BJ (cell line): ENCODE results near the gene TEX29. TPM values are rescaled to one million over a fixed set of nuclear protein-coding genes. Genes with fewer than 3 reads are reported as not detected.

Experiments
- CTCF ChIA-PET: fragments of 350-600 bp; formaldehyde crosslinking; extraction: SDS; loops from one replicate; lab custom pipeline; 2021; ENCODE audit warnings: antibody characterized with exemption, inconsistent platforms; lab: Yijun Ruan, JAX
- POLR2A ChIA-PET: fragments of 300-600 bp; sonication (Branson Sonifier 250); formaldehyde crosslinking; extraction: SDS; loops from one replicate; lab custom pipeline; 2021; ENCODE audit warnings: antibody characterized with exemption; lab: Charles Lee
- DNase-seq: peaks from one replicate; pipeline ENCODE4 v3.0.0-alpha.2; 2011; ENCODE audit warnings: low read depth
- H3K27me3 ChIP-seq: 2 replicates; pipeline ENCODE4 v1.6.0; 2011; ENCODE audit warnings: low read length; ENCODE audit not compliant: control insufficient read depth, insufficient read depth
- H3K36me3 ChIP-seq: 2 replicates; pipeline ENCODE4 v1.5.1; 2011; ENCODE audit warnings: low read length; ENCODE audit not compliant: control insufficient read depth, insufficient read depth
- H3K4me3 ChIP-seq: 2 replicates; pipeline ENCODE4 v1.5.1; 2011; ENCODE audit warnings: low read depth, mild to moderate bottlenecking, control low read depth, low read length
- CTCF ChIP-seq: IDR thresholded peaks from 2 replicates; pipeline ENCODE4 v1.5.1; 2011; ENCODE audit warnings: low read depth, mild to moderate bottlenecking, control low read depth, inconsistent platforms, low read length, moderate library complexity; ENCODE audit not compliant: insufficient read depth
- polyA plus RNA-seq: library from polyadenylated mRNA; depleted of rRNA; stranded (reverse); fragments of >200 nt; gene quantifications from 2 replicates; pipeline ENCODE4 v1.2.3, GENCODE V29; 2011

The TEX29 gene
- polyA plus RNA-seq, 1 experiment = 0.17 TPM

GRCh38 chr13:111346101-111346680 is 25.7 kb downstream of the TEX29 start:
- no peak overlapping the region for H3K4me3 ChIP-seq
- H3K27me3 ChIP-seq = no peaks in the 10 kb centered on the region
- no peak for TF ChIP-seq CTCF
- no peaks in the 10 kb centered on the region for H3K36me3 ChIP-seq
- no peak for DNase-seq
- CTCF ChIA-PET = no interaction called here
- POLR2A ChIA-PET = no interaction called here

DNA sequence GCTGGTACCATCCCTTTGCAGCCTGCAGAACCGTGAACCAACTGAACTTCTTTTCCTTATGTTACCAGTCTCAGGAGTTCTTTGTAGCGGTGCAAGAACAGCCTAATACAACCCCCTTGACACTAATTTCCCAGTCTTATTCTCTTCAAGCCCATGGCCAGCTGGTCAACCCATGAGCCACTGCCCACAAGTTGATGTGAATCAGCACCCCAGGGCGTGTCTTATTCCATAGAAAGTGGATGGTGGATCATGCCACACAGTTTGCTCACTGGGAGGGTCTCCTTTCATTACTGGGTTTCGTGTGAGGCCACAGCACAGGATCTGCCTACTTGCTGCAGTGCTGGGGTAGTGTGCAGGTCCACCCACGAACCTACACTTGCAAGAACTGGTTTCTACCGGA is 27.0 kb downstream of the TEX29 start:
- CTCF ChIA-PET = no interaction called here
- POLR2A ChIA-PET = no interaction called here
- TF ChIP-seq CTCF = no peak
- H3K27me3 ChIP-seq = no peaks in the 10 kb centered on the region
- no peak overlapping the region for H3K4me3 ChIP-seq
- DNase-seq = no peak
- no peaks in the 10 kb centered on the region for H3K36me3 ChIP-seq

DNA sequence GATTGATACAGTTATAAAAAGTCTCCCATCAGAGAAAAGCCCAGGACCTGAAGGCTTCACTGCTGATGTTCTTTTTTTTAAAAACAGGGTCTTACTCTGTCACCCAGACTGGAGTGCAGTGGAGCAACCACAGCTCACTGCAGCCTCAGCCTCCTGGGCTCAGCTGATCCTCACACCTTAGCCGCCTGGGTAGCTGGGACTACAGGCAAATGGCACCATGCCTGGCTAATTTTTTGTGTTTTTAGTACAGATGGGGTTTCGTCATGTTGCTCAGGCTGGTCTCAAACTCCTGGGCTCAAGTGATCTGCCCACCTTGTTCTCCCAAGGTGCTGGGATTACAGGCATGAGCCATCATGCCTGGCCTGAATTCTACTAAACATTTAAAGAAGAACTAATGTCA is 33.1 kb downstream of the TEX29 start:
- Histone ChIP-seq H3K36me3 (no peaks in the 10 kb centered on the region), H3K27me3 (peaks cover 3% of the 10 kb centered on the region), H3K4me3 (no peak overlapping the region)
- POLR2A ChIA-PET = no interaction called here
- CTCF ChIA-PET = no interaction called here
- no peak for TF ChIP-seq CTCF
- DNase-seq = no peak

DNA sequence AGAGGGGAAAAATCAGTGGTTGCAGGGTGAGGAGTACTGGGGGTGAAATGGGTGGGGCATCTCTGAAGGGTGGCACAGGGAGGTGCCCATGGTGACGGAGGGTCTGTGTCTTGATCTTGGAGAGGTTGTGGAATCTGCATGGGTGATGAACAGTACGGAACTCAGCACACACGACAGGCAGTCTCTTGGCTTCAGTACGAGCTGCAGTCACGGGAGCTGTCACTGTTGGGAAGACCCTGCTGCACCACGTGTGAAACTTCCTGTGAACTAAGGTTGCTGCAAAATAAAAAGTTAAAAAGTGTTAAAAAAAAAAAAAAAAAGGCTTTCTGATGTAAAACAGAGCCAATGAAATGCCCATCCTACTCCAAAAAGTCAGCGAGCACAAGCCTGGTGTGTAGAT is 34.3 kb downstream of the TEX29 start:
- ChIA-PET POLR2A (no interaction called here), CTCF (no interaction called here)
- Histone ChIP-seq H3K4me3 (no peak overlapping the region), H3K36me3 (no peaks in the 10 kb centered on the region), H3K27me3 (peaks cover 3% of the 10 kb centered on the region)
- no peak for TF ChIP-seq CTCF
- no peak for DNase-seq

DNA sequence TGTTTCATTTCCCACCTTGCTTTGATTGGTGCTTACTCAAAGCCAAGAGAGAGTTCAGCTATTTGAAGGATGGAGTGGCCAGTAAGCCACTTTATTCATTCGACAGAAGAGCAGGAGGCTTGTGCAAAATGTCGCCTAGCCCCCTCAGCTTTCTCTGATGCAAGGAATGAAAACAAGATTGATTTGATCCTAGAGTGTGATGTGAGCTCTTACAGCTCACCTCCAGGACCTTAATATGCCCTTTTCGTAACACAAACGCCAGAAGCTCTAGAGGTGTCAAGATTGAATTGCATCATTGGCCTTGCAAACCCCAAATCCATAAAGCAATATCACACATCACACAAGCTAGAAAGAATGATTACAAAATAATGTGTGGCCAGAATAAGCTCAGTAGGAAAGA is 36.4 kb downstream of the TEX29 start:
- ChIA-PET POLR2A (no interaction called here), CTCF (interaction anchor here (1.2 kb wide), 1 partner anchor 12 kb away, joined by 4 read pairs; no protein-coding TSS in a partner anchor)
- DNase-seq = no peak
- Histone ChIP-seq H3K36me3 (no peaks in the 10 kb centered on the region), H3K4me3 (no peak overlapping the region), H3K27me3 (peaks cover 3% of the 10 kb centered on the region)
- no peak for TF ChIP-seq CTCF
